Panc1 (cell line): ENCODE data around the gene POLA1. TPM values are rescaled to one million over a fixed set of nuclear protein-coding genes. Genes with fewer than 3 reads are reported as not detected.

Source experiments
- ATAC-seq: fragments of 200-7000 bp; cut with Tn5 transposase; 2 replicates; pipeline ENCODE4 v1.9.1; 2020; ENCODE audit warnings: mild to moderate bottlenecking, moderate library complexity
- BruUV-seq: library from RNA; stranded (reverse); fragments of 400-500 nt; replicated peaks from 2 replicates; lab custom pipeline; 2021; lab: Mats Ljungman, UMichigan
- CTCF ChIA-PET: fragments of 300-600 bp; sonication (Branson Sonifier 250); formaldehyde crosslinking; loops from one replicate; lab custom pipeline; 2022; ENCODE audit warnings: antibody characterized with exemption; lab: Charles Lee
- POLR2A ChIA-PET: fragments of 300-600 bp; sonication (Branson Sonifier 250); formaldehyde crosslinking; loops from one replicate; lab custom pipeline; 2022; ENCODE audit warnings: antibody characterized with exemption; lab: Charles Lee
- DNase-seq: peaks from one replicate; pipeline ENCODE4 v3.0.0-alpha.2; 2010; ENCODE audit warnings: low read depth, low spot score
- H3K27ac ChIP-seq: 2 replicates; pipeline ENCODE4 v1.5.1; 2011; ENCODE audit warnings: mild to moderate bottlenecking, low read length, inconsistent platforms
- H3K27me3 ChIP-seq: fragments of 200-500 bp; sonication (Bioruptor generic); 2 replicates; pipeline ENCODE4 v1.6.0; 2014; ENCODE audit warnings: low read length, inconsistent platforms; ENCODE audit not compliant: control insufficient read depth, insufficient read depth
- H3K36me3 ChIP-seq: fragments of 200-500 bp; sonication (Bioruptor generic); 2 replicates; pipeline ENCODE4 v1.5.1; 2014; ENCODE audit warnings: inconsistent platforms, mild to moderate bottlenecking, low read length, moderate library complexity; ENCODE audit not compliant: control insufficient read depth, insufficient read depth
- H3K4me1 ChIP-seq: 2 replicates; pipeline ENCODE4 v1.5.1; 2011; ENCODE audit warnings: inconsistent platforms, mild to moderate bottlenecking, low read length, moderate library complexity; ENCODE audit not compliant: control insufficient read depth, insufficient read depth
- H3K4me3 ChIP-seq, 2 experiments: 2 replicates each; pipeline ENCODE4 v1.5.1; 2011 to 2012; ENCODE audit warnings: low read depth in 2 of 2, low read length in 2 of 2, mild to moderate bottlenecking in 2 of 2, inconsistent platforms in 1 of 2, moderate library complexity in 1 of 2
- H3K9me3 ChIP-seq: fragments of 200-500 bp; sonication (Bioruptor generic); 2 replicates; pipeline ENCODE4 v1.5.1; 2014; ENCODE audit warnings: low read depth, mild to moderate bottlenecking, inconsistent platforms, low read length, moderate library complexity; ENCODE audit not compliant: control insufficient read depth, insufficient read depth
- CTCF ChIP-seq: fragments of 450-650 bp; IDR thresholded peaks from 2 replicates; pipeline ENCODE4 v1.5.1; 2017; ENCODE audit warnings: mild to moderate bottlenecking
- POLR2AphosphoS5 ChIP-seq: IDR thresholded peaks from 2 replicates; pipeline ENCODE4 v1.6.1; 2012; ENCODE audit warnings: mild to moderate bottlenecking, low read depth, low read length, moderate library complexity
- REST ChIP-seq, 2 experiments: IDR thresholded peaks; 2 replicates each; pipeline ENCODE4 v1.6.1; 2011 to 2012; ENCODE audit warnings: low read depth in 2 of 2, control low read depth in 1 of 2, low read length in 1 of 2, mild to moderate bottlenecking in 1 of 2, moderate library complexity in 1 of 2; ENCODE audit not compliant: insufficient read depth in 1 of 2
- SIN3A ChIP-seq: IDR thresholded peaks from 2 replicates; pipeline ENCODE4 v1.6.1; 2012; ENCODE audit warnings: low read depth, mild to moderate bottlenecking, low read length, moderate library complexity, borderline replicate concordance; ENCODE audit not compliant: insufficient read depth
- TCF7L2 ChIP-seq: IDR thresholded peaks from 2 replicates; pipeline ENCODE4 v1.6.1; 2011; ENCODE audit warnings: mild to moderate bottlenecking, low read depth, low read length, inconsistent platforms
- in situ Hi-C: cut with HindIII; loops from 2 replicates; pipeline ENCODE4 v1.10.0; 2016; ENCODE audit warnings: low sequenced_read_pairs, low pct_unique_long_range_greater_than_20kb
- intact Hi-C: fragments of 100-400 bp; cut with micrococcal nuclease; formaldehyde crosslinking; loops from one replicate; pipeline ENCODE4 v1.10.0; 2022; ENCODE audit not compliant: unreplicated experiment
- total RNA-seq: library from RNA; stranded (reverse); gene quantifications from one replicate; pipeline ENCODE4 v1.2.1, GENCODE V29; 2021; ENCODE audit not compliant: unreplicated experiment

Gene POLA1
- total RNA-seq, 1 experiment from 2014 or later, result 10.5 TPM

GRCh38 chrX:24659106-24659505 is 34.6 kb upstream of the POLA1 start:
- DNase-seq (no peak), ATAC-seq (no peak)
- Histone ChIP-seq H3K9me3 (no peaks in the 10 kb centered on the region), H3K27me3 (no peaks in the 10 kb centered on the region), H3K27ac (no peak overlapping the region), H3K4me1 (no peaks in the 10 kb centered on the region), H3K36me3 (no peaks in the 10 kb centered on the region), H3K4me3 (no peak overlapping the region)
- intact Hi-C loops, result no loop called here
- no TSS peak for BruUV-seq
- ChIA-PET CTCF (no interaction called here), POLR2A (no interaction called here)
- in situ Hi-C loops, result no loop called here
- TF ChIP-seq POLR2AphosphoS5 (no peak), SIN3A (no peak), TCF7L2 (no peak), CTCF (no peak), REST (IDR thresholded peaks at IDR 0.05; ENCODE audit: insufficient read depth in 1 of 2, low read depth in 2 of 2, low read length in 1 of 2) (no peak)

GRCh38 chrX:24659646-24660045 is 34.1 kb upstream of the POLA1 start:
- ATAC-seq (no peak), DNase-seq (no peak)
- BruUV-seq, result no TSS peak
- H3K4me1 ChIP-seq, result no peaks in the 10 kb centered on the region
- no peak for TF ChIP-seq SIN3A
- TF ChIP-seq CTCF, result no peak
- TF ChIP-seq REST (IDR thresholded peaks at IDR 0.05; ENCODE audit: insufficient read depth in 1 of 2, low read depth in 2 of 2, low read length in 1 of 2), result no peak
- TF ChIP-seq POLR2AphosphoS5, result no peak
- no peak for TF ChIP-seq TCF7L2
- in situ Hi-C loops (no loop called here), intact Hi-C loops (no loop called here)
- no peaks in the 10 kb centered on the region for H3K27me3 ChIP-seq
- H3K27ac ChIP-seq, result no peak overlapping the region
- ChIA-PET CTCF (no interaction called here), POLR2A (no interaction called here)
- no peaks in the 10 kb centered on the region for H3K36me3 ChIP-seq
- no peak overlapping the region for H3K4me3 ChIP-seq
- H3K9me3 ChIP-seq, result no peaks in the 10 kb centered on the region
